ENCODE results near the gene TPH1.

- TF ChIP-seq POLR2A (IDR thresholded peaks at IDR 0.05; ENCODE audit: low read depth, low read length) (no peak), POLR2AphosphoS5 (IDR thresholded peaks at IDR 0.05; ENCODE audit: low read depth, low read length) (no peak), TAF1 (IDR thresholded peaks at IDR 0.05; ENCODE audit: borderline replicate concordance, low read depth, low read length) (no peak)
Observed at GRCh38 chr11:18064450-18065054, 18.5 kb upstream of the TPH1 start.

All from GM12892 (cell line).